Stimulated activated CD4-positive, alpha-beta T cell treated with anti-CD3 and anti-CD28 coated beads, Interleukin-2, amount 100 ng/mL, for 24 hours (primary cell): ENCODE data around the gene ATP6V0B.

Source experiments
- DNase-seq, 2 donors: peaks; one replicate each; pipeline ENCODE4 v3.0.0-alpha.2; 2020

The ATP6V0B gene

DNA sequence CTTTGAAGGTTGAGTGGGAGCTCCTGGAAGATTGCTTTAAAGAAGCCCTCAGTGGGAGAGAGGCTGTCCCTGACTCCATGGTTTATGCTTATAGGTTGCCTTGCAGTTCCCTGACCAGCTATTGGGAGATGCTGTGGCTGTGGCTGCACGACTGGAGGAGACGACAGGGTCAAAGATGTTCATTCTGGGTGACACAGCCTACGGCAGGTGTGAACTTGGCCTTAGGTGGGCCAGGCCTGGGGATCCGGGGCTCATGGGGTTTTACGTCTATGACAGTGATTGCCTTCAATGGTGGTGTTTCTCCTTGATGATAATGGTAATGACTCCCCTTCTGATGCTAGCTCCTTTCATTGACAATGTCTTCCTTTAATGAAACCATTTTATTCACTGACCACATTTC is 4.3 kb upstream of the ATP6V0B start:
- DNase-seq = no peak

GRCh38 chr1:43970911-43971310 is 3.8 kb upstream of the ATP6V0B start:
- DNase-seq = no peak

- no peak for DNase-seq
Observed at GRCh38 chr1:43971336-43971980, 3.3 kb upstream of the ATP6V0B start.

DNA sequence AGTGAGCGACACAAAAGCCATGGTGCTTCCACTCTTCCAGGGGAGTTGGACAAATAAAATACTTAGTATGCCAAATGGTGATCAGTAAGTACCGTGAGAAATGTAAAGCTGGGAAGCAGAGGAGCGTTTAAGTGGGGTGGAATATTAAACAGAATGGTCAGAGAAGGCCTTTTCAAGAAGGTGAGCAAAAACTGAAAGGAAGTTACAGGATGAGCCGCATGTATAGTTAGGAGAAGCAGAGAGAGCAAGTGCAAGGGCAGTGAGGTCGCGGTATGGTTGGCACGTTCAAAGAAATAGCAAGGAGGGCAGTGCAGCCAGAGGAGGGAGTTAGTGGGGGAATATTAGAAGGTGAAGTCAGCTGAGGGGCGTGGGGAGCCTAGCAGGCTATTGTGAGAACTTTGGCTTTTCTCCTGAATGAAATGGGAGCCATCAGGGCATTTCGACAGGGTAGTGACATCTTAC is 748 bp upstream of the ATP6V0B start:
- no peak for DNase-seq

GRCh38 chr1:43975249-43975961 is 645 bp downstream of the ATP6V0B start:
- peak; percentile 25 to 41 for DNase-seq

- DNase-seq = no peak
Observed at GRCh38 chr1:43976045-43976444, 1.3 kb downstream of the ATP6V0B start.

GRCh38 chr1:43976890-43977289 is 2.1 kb downstream of the ATP6V0B start:
- DNase-seq = no peak

GRCh38 chr1:43977376-43978263 is 2.9 kb downstream of the ATP6V0B start:
- no peak for DNase-seq

GRCh38 chr1:43978264-43978550 is 3.4 kb downstream of the ATP6V0B start:
- no peak for DNase-seq

GRCh38 chr1:43978551-43979260 is 3.9 kb downstream of the ATP6V0B start, which contains the start of gene B4GALT2:
B4GALT2 (plus strand) TSS chr1:43979210; CDS start chr1:43981161, 1,951 bp downstream.
- DNase-seq = peak; percentile 41 to 66

GRCh38 chr1:43979261-43979527 is 4.4 kb downstream of the ATP6V0B start:
- DNase-seq = no peak

DNA sequence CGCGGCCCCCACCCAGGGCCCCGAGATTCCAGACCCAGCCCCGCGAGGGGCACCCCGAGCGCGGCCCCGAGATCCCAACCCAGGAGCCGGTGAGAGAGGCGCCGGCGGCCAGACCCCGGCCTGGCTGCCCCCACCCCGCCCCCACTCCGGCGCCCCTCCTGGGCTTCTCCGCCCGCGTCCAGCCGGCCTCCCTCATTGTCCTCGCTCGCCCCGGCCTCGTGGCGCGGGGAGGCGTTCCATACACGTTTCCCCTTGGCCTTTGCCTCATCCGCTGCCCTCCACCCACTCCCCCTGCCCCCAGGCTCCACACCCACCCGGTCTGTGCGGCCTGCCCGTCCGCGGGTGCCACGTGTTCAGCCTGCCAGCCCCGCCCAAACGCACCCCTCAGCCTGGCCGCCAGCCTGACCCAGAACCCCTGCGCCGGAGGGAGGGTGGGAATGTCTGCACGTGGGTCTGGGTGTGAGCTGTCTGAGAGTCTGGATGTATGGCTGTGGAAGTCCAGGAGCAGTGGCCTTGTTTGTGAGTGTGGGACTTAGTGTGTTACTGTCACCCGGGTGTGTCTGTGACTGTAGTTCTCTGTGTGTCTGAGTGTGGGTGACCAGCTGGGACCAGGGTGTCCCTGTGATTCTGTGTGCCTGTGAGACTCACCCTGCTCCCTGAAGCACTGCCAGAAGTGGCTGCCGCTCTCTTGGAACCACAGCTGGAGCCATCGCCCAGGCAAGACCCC is 4.9 kb downstream of the ATP6V0B start:
- peak; percentile 36 to 61 for DNase-seq

DNA sequence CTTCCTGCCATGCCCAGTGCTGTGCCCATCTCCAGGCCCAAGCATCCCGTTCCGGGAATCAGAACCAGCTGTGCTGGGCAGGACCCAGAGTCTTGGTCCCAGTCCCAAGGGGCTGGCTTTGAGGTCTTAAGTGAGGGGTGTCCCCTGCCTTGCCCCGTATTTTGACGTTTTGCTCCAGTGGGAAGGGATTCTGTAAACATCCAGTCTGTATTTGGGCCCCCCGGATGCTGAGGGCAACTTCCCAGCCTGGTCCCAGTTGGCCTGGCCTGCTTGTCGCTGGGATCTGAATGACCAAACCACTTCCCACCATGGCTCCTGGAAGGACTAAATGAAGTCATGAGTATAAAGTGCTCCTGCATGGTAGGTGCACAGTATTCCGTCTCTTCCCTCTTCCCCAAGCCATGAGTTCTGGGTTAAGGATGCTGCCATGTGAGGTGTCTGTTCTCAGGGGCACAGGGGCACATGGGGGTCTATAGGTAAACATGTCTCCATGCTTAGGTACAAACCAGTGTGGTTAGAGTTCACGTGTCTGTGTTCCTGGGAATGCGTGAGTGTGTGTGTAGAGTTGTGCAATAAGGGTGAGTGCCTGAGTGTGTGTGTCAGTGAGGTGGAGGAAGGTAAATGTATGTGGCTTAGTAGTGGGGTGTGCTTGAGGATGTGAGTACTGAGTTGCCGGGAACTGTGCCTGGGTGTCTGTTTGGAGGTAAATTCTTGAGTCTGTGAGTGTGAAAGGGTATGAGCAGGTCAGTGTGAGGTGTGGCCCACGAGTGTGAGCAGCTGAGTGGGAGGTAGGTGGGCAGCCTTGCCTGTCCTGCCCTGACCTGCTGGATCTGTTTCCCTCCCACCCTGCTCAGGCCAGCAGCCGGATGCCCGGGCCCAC is 5.7 kb downstream of the ATP6V0B start:
- no peak for DNase-seq

DNA sequence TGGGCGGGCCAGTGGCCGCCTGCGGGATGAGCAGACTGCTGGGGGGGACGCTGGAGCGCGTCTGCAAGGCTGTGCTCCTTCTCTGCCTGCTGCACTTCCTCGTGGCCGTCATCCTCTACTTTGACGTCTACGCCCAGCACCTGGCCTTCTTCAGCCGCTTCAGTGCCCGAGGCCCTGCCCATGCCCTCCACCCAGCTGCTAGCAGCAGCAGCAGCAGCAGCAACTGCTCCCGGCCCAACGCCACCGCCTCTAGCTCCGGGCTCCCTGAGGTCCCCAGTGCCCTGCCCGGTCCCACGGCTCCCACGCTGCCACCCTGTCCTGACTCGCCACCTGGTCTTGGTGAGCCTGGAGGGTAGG is 6.4 kb downstream of the ATP6V0B start:
- no peak for DNase-seq

GRCh38 chr1:43981636-43982035 is 6.9 kb downstream of the ATP6V0B start:
- no peak for DNase-seq

- DNase-seq = no peak
Observed at GRCh38 chr1:43982241-43982640, 7.5 kb downstream of the ATP6V0B start.

DNA sequence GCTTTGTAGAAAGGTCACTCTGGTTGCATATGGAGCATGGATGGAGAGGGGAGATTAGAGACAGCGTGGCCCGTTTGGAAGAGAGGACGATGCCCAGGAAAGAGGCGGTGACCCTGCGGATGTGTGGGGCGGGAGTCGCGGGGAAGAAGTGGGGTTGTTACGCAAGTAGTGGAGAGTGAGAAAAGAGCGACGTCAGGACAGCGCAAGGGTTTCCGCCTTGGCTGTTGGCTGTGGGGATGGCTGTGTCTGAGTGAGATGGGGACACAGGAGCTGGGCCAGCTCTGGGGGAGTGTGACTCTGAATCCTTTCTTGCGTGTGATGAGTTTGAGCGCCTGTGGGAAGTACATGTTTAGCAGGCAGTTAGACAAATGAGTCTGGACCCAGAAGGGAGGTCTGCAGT is 8.0 kb downstream of the ATP6V0B start:
- DNase-seq = no peak

DNA sequence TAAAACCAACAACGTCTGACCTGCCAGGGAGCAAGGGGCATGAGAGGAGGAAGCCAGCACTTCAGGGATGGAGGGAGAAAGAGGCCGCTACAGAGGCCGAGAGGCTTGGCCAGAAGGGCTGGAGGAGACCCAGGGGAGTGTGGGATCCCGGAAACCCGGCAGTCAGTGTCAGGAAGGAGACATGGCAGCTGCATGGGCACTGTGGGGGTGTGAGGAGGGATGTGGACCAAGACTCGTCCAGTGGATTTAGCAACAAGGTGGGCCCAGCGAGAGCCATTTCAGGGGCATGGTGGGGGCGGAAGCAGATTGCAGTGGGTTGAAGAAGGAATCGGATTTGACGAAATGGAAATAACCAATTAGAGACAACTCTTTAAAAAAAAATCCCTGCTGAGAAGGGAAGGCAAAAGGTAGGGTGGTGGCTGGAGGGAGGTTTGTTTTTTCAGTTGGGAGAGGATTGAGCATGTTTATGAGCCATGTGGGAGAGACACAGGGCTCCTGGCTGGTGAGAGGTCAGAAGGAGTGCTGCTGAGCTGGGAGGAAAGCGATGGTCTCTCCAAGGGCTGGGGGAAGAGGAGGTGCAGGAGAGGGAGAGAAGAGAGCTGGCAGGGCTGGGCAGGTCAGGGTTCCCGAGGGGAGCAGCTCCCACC is 8.6 kb downstream of the ATP6V0B start:
- no peak for DNase-seq

GRCh38 chr1:43984855-43985254 is 10.1 kb downstream of the ATP6V0B start:
- no peak for DNase-seq

GRCh38 chr1:43985984-43986595 is 11.3 kb downstream of the ATP6V0B start:
- no peak for DNase-seq

DNA sequence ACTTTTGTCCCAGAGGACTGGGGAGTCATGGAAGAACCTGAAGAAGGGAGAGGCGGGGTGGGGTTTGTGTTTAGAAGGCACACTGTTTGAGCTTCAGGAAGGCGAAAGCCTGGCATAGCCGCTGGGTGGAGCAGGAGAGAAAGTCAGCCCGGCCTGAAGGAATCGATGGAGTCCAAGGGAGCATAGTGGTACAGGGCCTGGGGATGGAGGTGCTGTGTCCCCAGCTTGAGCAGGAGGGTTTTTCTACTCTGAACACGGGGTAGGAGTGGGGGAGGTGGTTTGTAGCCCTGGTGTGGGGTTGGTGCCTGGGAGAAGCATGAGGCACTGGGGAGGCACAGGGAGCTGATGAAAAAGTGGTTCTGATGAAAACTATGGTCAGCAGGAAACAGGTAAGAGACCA is 12.0 kb downstream of the ATP6V0B start:
- DNase-seq = no peak
